Esophagus squamous epithelium (tissue), 4 donors: ENCODE measurements around the gene QKI.

Experiments
- CTCF ChIP-seq, 6 experiments: fragments of 450-650 bp in 4 of 6; fragments of 200-600 bp in 2 of 6; sonication (generic) in 2 of 6; IDR thresholded peaks; one replicate each; pipeline ENCODE4 v1.5.1; 2016 to 2019; ENCODE audit warnings: antibody characterized with exemption in 6 of 6, mild to moderate bottlenecking in 4 of 6, moderate library complexity in 4 of 6
- POLR2A ChIP-seq, 4 donors: fragments of 450-650 bp; IDR thresholded peaks; one replicate each; pipeline ENCODE4 v1.6.1; 2017; ENCODE audit warnings: antibody characterized with exemption in 4 of 4, mild to moderate bottlenecking in 4 of 4, moderate library complexity in 3 of 4

- TF ChIP-seq CTCF (IDR thresholded peaks at IDR 0.05) (no peak), POLR2A (IDR thresholded peaks at IDR 0.05) (no peak)
These were observed 33.3 kb upstream of the QKI start for GRCh38 chr6:163381118-163381756.
